ENCODE measurements around the gene SP2. TPM values are rescaled to one million over a fixed set of nuclear protein-coding genes. Genes with fewer than 3 reads are reported as not detected.
A peak's percentile ranks its signal among the peaks of the same experiment; 100 is the strongest.

The SP2 gene
- total and polyA plus RNA-seq, 2 of the 13 experiments (the other 11 are each of a cell fraction or from before 2014, with no cell fraction given): 1.4 to 4.8 TPM

- peak; percentile 82 for TF ChIP-seq ZNF670 (CRISPR knock-in tag; IDR thresholded peaks at IDR 0.05; ENCODE audit: borderline replicate concordance)
- TF ChIP-seq ZIK1 (CRISPR knock-in tag; IDR thresholded peaks at IDR 0.05; ENCODE audit: borderline replicate concordance, low read depth): peak; percentile 37; the same call in 1 of the 2 replicates
- 0 out of 2 replicates have a peak, but pooled peaks have one; percentile 16 for TF ChIP-seq FIP1L1 (IDR thresholded peaks at IDR 0.05; ENCODE audit: borderline replicate concordance, insufficient read depth, low read depth, low read length)
- TF ChIP-seq ZNF614 (CRISPR knock-in tag; IDR thresholded peaks at IDR 0.05; ENCODE audit: borderline replicate concordance): peak; percentile 7
- peak; percentile 86 for TF ChIP-seq PATZ1 (CRISPR knock-in tag; IDR thresholded peaks at IDR 0.05)
- TF ChIP-seq SP2 (CRISPR knock-in tag; IDR thresholded peaks at IDR 0.05): peak; percentile 95
- peak; percentile 77 for TF ChIP-seq SP5 (CRISPR knock-in tag; IDR thresholded peaks at IDR 0.05; ENCODE audit: borderline replicate concordance, low read depth)
- TF ChIP-seq DNMT1 (CRISPR knock-in tag; IDR thresholded peaks at IDR 0.05): no peak
- 0 out of 2 replicates have a peak, but pooled peaks have one; percentile 68 for TF ChIP-seq ZNF589 (CRISPR knock-in tag; conservative IDR thresholded peaks at IDR 0.05)
- peak; percentile 9; the same call in 1 of the 2 replicates for TF ChIP-seq ZFP41 (CRISPR knock-in tag; IDR thresholded peaks at IDR 0.05; ENCODE audit: borderline replicate concordance)
- TF ChIP-seq MTERF4 (CRISPR knock-in tag; IDR thresholded peaks at IDR 0.05): no peak
- TF ChIP-seq YEATS2 (CRISPR knock-in tag; IDR thresholded peaks at IDR 0.05; ENCODE audit: borderline replicate concordance): peak; percentile 70
- TF ChIP-seq POLR2A (IDR thresholded peaks at IDR 0.05; ENCODE audit: insufficient read depth in 1 of 2, low read depth in 2 of 2, low read length in 2 of 2): peak; percentile 74 to 91
- TF ChIP-seq DMAP1 (CRISPR knock-in tag; IDR thresholded peaks at IDR 0.05): peak; percentile 44
- TF ChIP-seq IRF2 (CRISPR knock-in tag; IDR thresholded peaks at IDR 0.05): peak; percentile 9; the same call in 1 of the 2 replicates
- 0 out of 2 replicates have a peak, but pooled peaks have one; percentile 55 for TF ChIP-seq EEA1 (CRISPR knock-in tag; IDR thresholded peaks at IDR 0.05; ENCODE audit: borderline replicate concordance)
- TF ChIP-seq ZNF367 (CRISPR knock-in tag; IDR thresholded peaks at IDR 0.05; ENCODE audit: borderline replicate concordance): no peak
- TF ChIP-seq NR0B2 (CRISPR knock-in tag; IDR thresholded peaks at IDR 0.05): 0 out of 2 replicates have a peak, but pooled peaks have one; percentile 77
- TF ChIP-seq RELA (CRISPR knock-in tag; IDR thresholded peaks at IDR 0.05): peak; percentile 52; the same call in 1 of the 2 replicates
- no peak for TF ChIP-seq ZBTB26 (CRISPR knock-in tag; IDR thresholded peaks at IDR 0.05; ENCODE audit: borderline replicate concordance)
- TF ChIP-seq HOXA5 (CRISPR knock-in tag; IDR thresholded peaks at IDR 0.05): peak; percentile 69; the same call in 1 of the 2 replicates
- TF ChIP-seq HDAC2 (CRISPR knock-in tag; IDR thresholded peaks at IDR 0.05): peak; percentile 5; the same call in 1 of the 2 replicates
- no peak for TF ChIP-seq ZNF597 (CRISPR knock-in tag; IDR thresholded peaks at IDR 0.05)
- peak; percentile 75; the same call in 1 of the 2 replicates for TF ChIP-seq NCOR1 (IDR thresholded peaks at IDR 0.05; ENCODE audit: borderline replicate concordance, low read length)
Measured at GRCh38 chr17:47895856-47896671, at the start of gene SP2 (continued).

Data from HepG2 (cell line).